PC-3 (cell line): Measurements from ENCODE around the gene MIEF1. TPM values are rescaled to one million over a fixed set of nuclear protein-coding genes. Genes with fewer than 3 reads are reported as not detected.

Experiments
- ATAC-seq: fragments of 200-7000 bp; cut with Tn5 transposase; 2 replicates; pipeline ENCODE4 v1.9.1; 2020; ENCODE audit warnings: mild to moderate bottlenecking, moderate library complexity
- BruUV-seq: library from RNA; stranded (reverse); fragments of 400-500 nt; replicated peaks from 2 replicates; lab custom pipeline; 2021; lab: Mats Ljungman, UMichigan
- CTCF ChIA-PET: fragments of 300-600 bp; sonication (Branson Sonifier 250); formaldehyde crosslinking; loops from one replicate; lab custom pipeline; 2022; ENCODE audit warnings: antibody characterized with exemption; lab: Charles Lee
- POLR2A ChIA-PET: fragments of 300-600 bp; sonication (Branson Sonifier 250); formaldehyde crosslinking; loops from one replicate; lab custom pipeline; 2022; ENCODE audit warnings: antibody characterized with exemption; ENCODE audit not compliant: unreplicated experiment; lab: Charles Lee
- DNase-seq: peaks from one replicate; pipeline ENCODE4 v3.0.0-alpha.2; 2015
- H2AFZ ChIP-seq: fragments of 300-600 bp; sonication (generic); 2 replicates; pipeline ENCODE4 v1.6.0; 2016; ENCODE audit warnings: antibody characterized with exemption, low read length
- H3F3A ChIP-seq: fragments of 300-600 bp; sonication (generic); one replicate; pipeline ENCODE4 v1.6.0; 2017; ENCODE audit warnings: antibody characterized with exemption, low read length, control low read depth, mild to moderate bottlenecking; ENCODE audit not compliant: unreplicated experiment
- H3K27ac ChIP-seq: fragments of 300-600 bp; sonication (generic); 2 replicates; pipeline ENCODE4 v1.5.1; 2016; ENCODE audit warnings: mild to moderate bottlenecking, low read length
- H3K27me3 ChIP-seq: fragments of 300-600 bp; sonication (generic); 2 replicates; pipeline ENCODE4 v1.6.1; 2016; ENCODE audit warnings: low read length, mixed read lengths
- H3K36me3 ChIP-seq: fragments of 300-600 bp; sonication (generic); 2 replicates; pipeline ENCODE4 v1.6.1; 2016; ENCODE audit warnings: low read depth, mixed run types, low read length, mixed read lengths
- H3K4me1 ChIP-seq: fragments of 300-600 bp; sonication (generic); 2 replicates; pipeline ENCODE4 v1.5.1; 2016; ENCODE audit warnings: low read length; ENCODE audit not compliant: insufficient read depth
- H3K4me2 ChIP-seq: fragments of 300-600 bp; sonication (generic); 2 replicates; pipeline ENCODE4 v1.6.0; 2016; ENCODE audit warnings: low read length
- H3K4me3 ChIP-seq: fragments of 300-600 bp; sonication (generic); 2 replicates; pipeline ENCODE4 v1.5.1; 2016; ENCODE audit warnings: mild to moderate bottlenecking, low read length, mixed read lengths
- H3K79me2 ChIP-seq: fragments of 300-600 bp; sonication (generic); 2 replicates; pipeline ENCODE4 v1.6.1; 2017; ENCODE audit warnings: low read length, mixed read lengths
- H3K9ac ChIP-seq: fragments of 300-600 bp; sonication (generic); 2 replicates; pipeline ENCODE4 v1.6.0; 2016; ENCODE audit warnings: mild to moderate bottlenecking, low read length
- H3K9me2 ChIP-seq: fragments of 300-600 bp; sonication (generic); replicated peaks from 2 replicates; pipeline ENCODE4 v1.6.1; 2016; ENCODE audit warnings: mixed run types, low read length, mixed read lengths
- H3K9me3 ChIP-seq: fragments of 300-600 bp; sonication (generic); 2 replicates; pipeline ENCODE4 v1.6.1; 2016; ENCODE audit warnings: low read length, mixed read lengths
- H4K20me1 ChIP-seq: fragments of 300-600 bp; sonication (generic); 2 replicates; pipeline ENCODE4 v1.6.1; 2016; ENCODE audit warnings: low read length, mixed read lengths
- EZH2 ChIP-seq: fragments of 300-600 bp; sonication (generic); IDR thresholded peaks from one replicate; pipeline ENCODE4 v1.6.1; 2017; ENCODE audit warnings: antibody characterized with exemption, mild to moderate bottlenecking, low read length; ENCODE audit not compliant: unreplicated experiment
- EZH2phosphoT487 ChIP-seq: fragments of 300-600 bp; sonication (generic); IDR thresholded peaks from 2 replicates; pipeline ENCODE4 v1.6.1; 2018; ENCODE audit warnings: mild to moderate bottlenecking, antibody characterized with exemption, low read length, borderline replicate concordance
- intact Hi-C: fragments of 100-400 bp; cut with micrococcal nuclease; formaldehyde crosslinking; loops from 2 replicates; pipeline ENCODE4 v1.9.0; 2023
- total RNA-seq: library from RNA; depleted of rRNA; stranded (reverse); fragments of >200 nt; gene quantifications from 2 replicates; pipeline ENCODE4 v1.2.3, GENCODE V29; 2014
- TF ChIP-seq, protein P1 (sequence below): fragments of 300-600 bp; sonication (generic); conservative IDR thresholded peaks from 2 replicates; pipeline ENCODE4 v1.5.1; 2017; ENCODE audit warnings: antibody characterized with exemption, low read depth, mild to moderate bottlenecking, low read length

Gene MIEF1
- total RNA-seq, 1 experiment from 2014 or later = 23.2 TPM

DNA sequence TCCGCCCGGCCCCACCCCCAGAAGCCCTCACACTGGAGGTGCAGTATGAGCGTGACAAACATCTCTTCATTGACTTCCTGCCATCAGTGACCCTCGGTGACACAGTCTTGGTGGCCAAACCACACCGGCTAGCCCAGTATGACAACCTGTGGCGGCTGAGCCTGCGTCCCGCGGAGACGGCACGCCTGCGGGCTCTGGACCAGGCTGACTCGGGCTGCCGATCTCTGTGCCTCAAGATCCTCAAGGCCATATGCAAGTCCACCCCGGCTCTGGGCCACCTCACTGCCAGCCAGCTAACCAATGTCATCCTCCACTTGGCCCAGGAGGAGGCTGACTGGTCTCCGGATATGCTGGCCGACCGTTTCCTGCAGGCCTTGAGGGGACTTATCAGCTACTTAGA, 11.7 kb downstream of the MIEF1 start:
- POLR2A ChIA-PET = no interaction called here
- no peak for DNase-seq
- Histone ChIP-seq H3F3A (no peaks in the 10 kb centered on the region), H3K27ac (no peak overlapping the region), H3K9me3 (no peaks in the 10 kb centered on the region), H4K20me1 (peaks cover 6% of the 10 kb centered on the region; the same call in 1 of the 2 replicates), H2AFZ (no peak overlapping the region), H3K9ac (no peak overlapping the region), H3K4me2 (no peak overlapping the region), H3K79me2 (peaks cover 43% of the 10 kb centered on the region), H3K27me3 (no peaks in the 10 kb centered on the region), H3K36me3 (peaks cover 33% of the 10 kb centered on the region), H3K4me1 (peaks cover 3% of the 10 kb centered on the region; the same call in 1 of the 2 replicates), H3K9me2 (no peaks in the 10 kb centered on the region), H3K4me3 (no peak overlapping the region)
- CTCF ChIA-PET = no interaction called here
- no TSS peak for BruUV-seq
- no peak for ATAC-seq
- TF ChIP-seq, protein P1, sequence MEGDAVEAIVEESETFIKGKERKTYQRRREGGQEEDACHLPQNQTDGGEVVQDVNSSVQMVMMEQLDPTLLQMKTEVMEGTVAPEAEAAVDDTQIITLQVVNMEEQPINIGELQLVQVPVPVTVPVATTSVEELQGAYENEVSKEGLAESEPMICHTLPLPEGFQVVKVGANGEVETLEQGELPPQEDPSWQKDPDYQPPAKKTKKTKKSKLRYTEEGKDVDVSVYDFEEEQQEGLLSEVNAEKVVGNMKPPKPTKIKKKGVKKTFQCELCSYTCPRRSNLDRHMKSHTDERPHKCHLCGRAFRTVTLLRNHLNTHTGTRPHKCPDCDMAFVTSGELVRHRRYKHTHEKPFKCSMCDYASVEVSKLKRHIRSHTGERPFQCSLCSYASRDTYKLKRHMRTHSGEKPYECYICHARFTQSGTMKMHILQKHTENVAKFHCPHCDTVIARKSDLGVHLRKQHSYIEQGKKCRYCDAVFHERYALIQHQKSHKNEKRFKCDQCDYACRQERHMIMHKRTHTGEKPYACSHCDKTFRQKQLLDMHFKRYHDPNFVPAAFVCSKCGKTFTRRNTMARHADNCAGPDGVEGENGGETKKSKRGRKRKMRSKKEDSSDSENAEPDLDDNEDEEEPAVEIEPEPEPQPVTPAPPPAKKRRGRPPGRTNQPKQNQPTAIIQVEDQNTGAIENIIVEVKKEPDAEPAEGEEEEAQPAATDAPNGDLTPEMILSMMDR = no peak
- TF ChIP-seq EZH2phosphoT487 (no peak), EZH2 (no peak)
- intact Hi-C loops = no loop called here

DNA sequence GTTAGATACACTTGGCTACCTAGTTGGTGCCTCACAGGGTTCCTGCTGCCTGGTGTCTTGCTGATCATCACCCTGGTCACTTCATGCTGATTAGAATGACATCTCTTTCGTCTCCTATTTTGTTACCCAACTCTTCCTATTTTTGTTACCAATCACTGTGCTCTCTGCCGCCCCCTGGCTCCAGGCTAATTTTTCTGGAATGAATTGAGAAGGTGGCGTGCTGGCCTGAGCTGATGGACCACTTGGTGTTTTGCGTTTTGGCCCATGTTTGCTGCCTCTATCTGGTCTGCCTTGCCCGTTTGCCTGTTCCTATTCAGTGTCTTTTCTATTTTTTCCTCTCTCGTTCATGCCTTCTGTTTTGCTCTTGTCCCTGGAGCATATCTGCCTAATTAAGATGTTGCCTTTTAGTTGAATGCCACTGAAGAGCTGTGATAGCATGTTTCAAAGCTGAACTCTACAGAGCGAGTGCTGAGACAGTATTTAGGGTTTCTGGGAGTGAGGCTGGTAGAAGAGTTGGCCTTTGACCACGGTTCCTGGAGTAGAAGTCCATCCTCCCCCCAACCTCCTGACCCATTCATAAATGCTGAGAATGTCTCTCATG, 12.4 kb downstream of the MIEF1 start:
- TF ChIP-seq, protein P1 = peak; percentile 74
- no peak for TF ChIP-seq EZH2
- Histone ChIP-seq H3K9me3 (no peaks in the 10 kb centered on the region), H3K4me3 (no peak overlapping the region), H3K9ac (no peak overlapping the region), H3K27me3 (no peaks in the 10 kb centered on the region), H3K4me1 (peaks cover 8% of the 10 kb centered on the region; the same call in 1 of the 2 replicates), H3K79me2 (peaks cover 42% of the 10 kb centered on the region), H4K20me1 (peaks cover 6% of the 10 kb centered on the region; the same call in 1 of the 2 replicates), H3F3A (no peaks in the 10 kb centered on the region), H3K9me2 (no peaks in the 10 kb centered on the region), H3K27ac (no peak overlapping the region), H3K36me3 (peaks cover 33% of the 10 kb centered on the region), H3K4me2 (no peak overlapping the region), H2AFZ (no peak overlapping the region)
- ChIA-PET CTCF (interaction anchor here (0.9 kb wide), 1 partner anchor 12 kb away, joined by 10 read pairs; no protein-coding TSS in a partner anchor), POLR2A (no interaction called here)
- DNase-seq = peak; percentile 50
- no peak for ATAC-seq
- intact Hi-C loops = no loop called here
- no TSS peak for BruUV-seq

DNA sequence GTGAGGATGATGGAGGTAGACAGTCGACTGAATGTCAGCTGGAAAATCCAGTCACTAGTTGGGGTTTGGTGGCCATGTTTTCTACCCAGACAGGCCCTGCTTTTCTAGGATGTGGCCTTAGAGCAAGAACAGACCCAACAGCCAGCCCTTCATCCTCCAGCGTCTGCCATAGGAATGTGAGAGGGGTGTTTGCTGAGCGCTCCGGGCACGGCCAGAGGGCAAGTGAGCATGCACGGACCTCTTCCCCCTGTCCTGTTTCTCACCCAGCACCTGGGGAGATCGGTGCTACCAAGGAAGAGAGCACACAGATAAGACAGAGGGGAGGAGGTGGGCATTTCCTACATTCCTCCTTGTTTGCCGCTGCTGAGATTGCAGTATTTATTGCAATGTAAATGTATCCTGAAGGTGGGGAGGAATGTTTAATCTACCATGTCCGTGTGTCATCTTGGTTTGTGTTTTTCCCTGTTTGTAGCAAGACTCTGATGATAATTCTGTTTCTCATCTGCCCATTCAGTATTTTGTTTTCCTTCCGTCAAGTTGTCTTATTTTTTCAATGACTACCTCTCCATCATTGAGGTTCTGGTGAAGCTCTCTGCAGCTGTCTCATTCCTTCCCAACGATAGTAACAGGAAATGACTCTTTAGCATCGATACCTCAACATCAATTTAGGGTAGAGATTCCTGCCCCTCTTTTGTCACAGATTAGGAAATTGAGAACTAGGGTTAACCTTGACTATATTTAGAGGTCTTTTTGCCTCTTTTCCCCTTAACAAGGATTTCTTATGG, 13.4 kb downstream of the MIEF1 start:
- Histone ChIP-seq H3F3A (no peaks in the 10 kb centered on the region), H3K27ac (no peak overlapping the region), H3K9me2 (no peaks in the 10 kb centered on the region), H3K9me3 (no peaks in the 10 kb centered on the region), H3K27me3 (no peaks in the 10 kb centered on the region), H3K9ac (no peak overlapping the region), H3K4me1 (peaks cover 8% of the 10 kb centered on the region; the same call in 1 of the 2 replicates), H2AFZ (no peak overlapping the region), H3K4me3 (no peak overlapping the region), H3K4me2 (no peak overlapping the region), H3K36me3 (peaks cover 33% of the 10 kb centered on the region), H3K79me2 (peaks cover 37% of the 10 kb centered on the region), H4K20me1 (peaks cover 7% of the 10 kb centered on the region)
- no peak for DNase-seq
- TF ChIP-seq, protein P1 = no peak
- no peak for TF ChIP-seq EZH2phosphoT487
- no peak for TF ChIP-seq EZH2
- intact Hi-C loops = no loop called here
- no TSS peak for BruUV-seq
- no peak for ATAC-seq
- ChIA-PET CTCF (interaction anchor here (0.9 kb wide), 1 partner anchor 11 kb away, joined by 10 read pairs; no protein-coding TSS in a partner anchor), POLR2A (no interaction called here)
